HEK293 (cell line): ENCODE measurements around the gene ORM2.

Experiments
- CTCF ChIA-PET: fragments of 350-600 bp; formaldehyde crosslinking; extraction: SDS; loops from one replicate; lab custom pipeline; 2021; ENCODE audit warnings: antibody characterized with exemption; lab: Yijun Ruan, JAX
- POLR2A ChIA-PET: fragments of 300-600 bp; formaldehyde crosslinking; extraction: SDS; loops from one replicate; lab custom pipeline; 2020; ENCODE audit warnings: antibody characterized with exemption, inconsistent platforms; lab: Yijun Ruan, JAX
- H3K27ac ChIP-seq: fragments of 200-500 bp; sonication (Bioruptor generic); 2 replicates; pipeline ENCODE4 v1.5.1; 2014; ENCODE audit warnings: low read depth, low read length, control low read depth, inconsistent platforms; ENCODE audit errors: extremely low read depth
- H3K36me3 ChIP-seq, 2 experiments: fragments of 200-500 bp in 1 of 2; sonication (Bioruptor generic) in 1 of 2; 1 replicate in 1 of 2; 2 replicates in 1 of 2; pipeline ENCODE4 v1.5.1; 2014 to 2017; ENCODE audit warnings: inconsistent platforms in 2 of 2, low read length in 2 of 2; ENCODE audit not compliant: control insufficient read depth in 2 of 2, insufficient read depth in 1 of 2
- H3K4me1 ChIP-seq: fragments of 200-500 bp; sonication (Bioruptor generic); 2 replicates; pipeline ENCODE4 v1.5.1; 2014; ENCODE audit warnings: mild to moderate bottlenecking, low read length, inconsistent platforms; ENCODE audit not compliant: control insufficient read depth, insufficient read depth
- H3K4me3 ChIP-seq: 2 replicates; pipeline ENCODE4 v1.5.1; 2011; ENCODE audit warnings: low read depth, mild to moderate bottlenecking, control low read depth, low read length, moderate library complexity
- H3K9me3 ChIP-seq: fragments of 200-500 bp; sonication (Bioruptor generic); 2 replicates; pipeline ENCODE4 v1.5.1; 2014; ENCODE audit warnings: low read depth, low read length, inconsistent platforms; ENCODE audit not compliant: control insufficient read depth, insufficient read depth
- GLIS1 ChIP-seq: fragments of 450-650 bp; formaldehyde crosslinking; IDR thresholded peaks from 2 replicates; pipeline ENCODE4 v1.5.1; 2016; ENCODE audit warnings: missing biosample characterization, missing genetic modification characterization
- HOXD13 ChIP-seq: sonication (generic); formaldehyde crosslinking; IDR thresholded peaks from 2 replicates; pipeline ENCODE4 v1.8.0; 2022; ENCODE audit warnings: missing genetic modification reagents, borderline replicate concordance
- MZF1 ChIP-seq: fragments of 450-650 bp; formaldehyde crosslinking; IDR thresholded peaks from 2 replicates; pipeline ENCODE4 v1.5.1; 2017; ENCODE audit warnings: missing biosample characterization, missing genetic modification characterization, borderline replicate concordance
- ZBTB1 ChIP-seq: fragments of 450-650 bp; formaldehyde crosslinking; IDR thresholded peaks from 2 replicates; pipeline ENCODE4 v1.5.1; 2016; ENCODE audit warnings: missing biosample characterization, missing genetic modification characterization
- ZBTB26 ChIP-seq: fragments of 450-650 bp; formaldehyde crosslinking; optimal IDR thresholded peaks from 2 replicates; pipeline ENCODE3; 2016; ENCODE audit warnings: missing biosample characterization, mild to moderate bottlenecking, missing genetic modification characterization
- ZEB2 ChIP-seq: fragments of 450-650 bp; formaldehyde crosslinking; IDR thresholded peaks from 2 replicates; pipeline ENCODE4 v1.5.1; 2016; ENCODE audit warnings: missing biosample characterization, missing genetic modification characterization
- ZNF132 ChIP-seq: fragments of 450-650 bp; formaldehyde crosslinking; IDR thresholded peaks from 2 replicates; pipeline ENCODE4 v1.5.1; 2017; ENCODE audit warnings: missing biosample characterization, missing genetic modification characterization, borderline replicate concordance
- ZNF148 ChIP-seq: fragments of 450-650 bp; formaldehyde crosslinking; IDR thresholded peaks from 2 replicates; pipeline ENCODE4 v1.5.0; 2017; ENCODE audit warnings: missing biosample characterization, missing genetic modification characterization, borderline replicate concordance
- ZNF155 ChIP-seq: fragments of 450-650 bp; formaldehyde crosslinking; IDR thresholded peaks from 2 replicates; pipeline ENCODE4 v1.5.1; 2016; ENCODE audit warnings: missing biosample characterization, missing genetic modification characterization
- ZNF174 ChIP-seq: fragments of 450-650 bp; formaldehyde crosslinking; IDR thresholded peaks from 2 replicates; pipeline ENCODE4 v1.5.0; 2017; ENCODE audit warnings: missing biosample characterization, mild to moderate bottlenecking, missing genetic modification characterization
- ZNF175 ChIP-seq: fragments of 450-650 bp; formaldehyde crosslinking; IDR thresholded peaks from 2 replicates; pipeline ENCODE4 v1.5.1; 2016; ENCODE audit warnings: missing biosample characterization, missing genetic modification characterization
- ZNF335 ChIP-seq: fragments of 450-650 bp; formaldehyde crosslinking; conservative IDR thresholded peaks from 2 replicates; pipeline ENCODE4 v1.5.1; 2016; ENCODE audit warnings: missing biosample characterization, missing genetic modification characterization
- ZNF350 ChIP-seq: fragments of 450-650 bp; formaldehyde crosslinking; IDR thresholded peaks from 2 replicates; pipeline ENCODE4 v1.5.0; 2017; ENCODE audit warnings: missing biosample characterization, mild to moderate bottlenecking, missing genetic modification characterization
- ZNF366 ChIP-seq: fragments of 450-650 bp; formaldehyde crosslinking; conservative IDR thresholded peaks from 2 replicates; pipeline ENCODE4 v1.5.1; 2016; ENCODE audit warnings: missing biosample characterization, missing genetic modification characterization
- ZNF501 ChIP-seq: fragments of 450-650 bp; formaldehyde crosslinking; IDR thresholded peaks from 2 replicates; pipeline ENCODE4 v1.5.1; 2016; ENCODE audit warnings: missing biosample characterization, missing genetic modification characterization
- ZNF510 ChIP-seq: fragments of 450-650 bp; formaldehyde crosslinking; IDR thresholded peaks from 2 replicates; pipeline ENCODE4 v1.5.1; 2018; ENCODE audit warnings: mild to moderate bottlenecking, missing genetic modification characterization, missing biosample characterization; ENCODE audit not compliant: insufficient replicate concordance
- ZNF544 ChIP-seq: fragments of 450-650 bp; formaldehyde crosslinking; IDR thresholded peaks from 2 replicates; pipeline ENCODE4 v1.5.0; 2017; ENCODE audit warnings: missing biosample characterization, missing genetic modification characterization
- ZNF555 ChIP-seq: fragments of 450-650 bp; formaldehyde crosslinking; conservative IDR thresholded peaks from 2 replicates; pipeline ENCODE4 v1.5.1; 2017; ENCODE audit warnings: missing biosample characterization, mild to moderate bottlenecking, missing genetic modification characterization, inconsistent platforms
- ZNF692 ChIP-seq: fragments of 450-650 bp; formaldehyde crosslinking; IDR thresholded peaks from 2 replicates; pipeline ENCODE4 v1.5.1; 2016; ENCODE audit warnings: missing biosample characterization, missing genetic modification characterization
- ZNF701 ChIP-seq: fragments of 450-650 bp; formaldehyde crosslinking; IDR thresholded peaks from 2 replicates; pipeline ENCODE4 v1.5.1; 2016; ENCODE audit warnings: missing biosample characterization, missing genetic modification characterization
- ZSCAN30 ChIP-seq: fragments of 450-650 bp; IDR thresholded peaks from 2 replicates; pipeline ENCODE4 v1.5.1; 2018; ENCODE audit warnings: missing biosample characterization, mild to moderate bottlenecking, missing genetic modification characterization, moderate library complexity
- TF ChIP-seq, protein P1 (sequence below): fragments of 450-650 bp; formaldehyde crosslinking; IDR thresholded peaks from 2 replicates; pipeline ENCODE4 v1.5.1; 2017; ENCODE audit warnings: missing biosample characterization, missing genetic modification characterization

Gene ORM2

DNA sequence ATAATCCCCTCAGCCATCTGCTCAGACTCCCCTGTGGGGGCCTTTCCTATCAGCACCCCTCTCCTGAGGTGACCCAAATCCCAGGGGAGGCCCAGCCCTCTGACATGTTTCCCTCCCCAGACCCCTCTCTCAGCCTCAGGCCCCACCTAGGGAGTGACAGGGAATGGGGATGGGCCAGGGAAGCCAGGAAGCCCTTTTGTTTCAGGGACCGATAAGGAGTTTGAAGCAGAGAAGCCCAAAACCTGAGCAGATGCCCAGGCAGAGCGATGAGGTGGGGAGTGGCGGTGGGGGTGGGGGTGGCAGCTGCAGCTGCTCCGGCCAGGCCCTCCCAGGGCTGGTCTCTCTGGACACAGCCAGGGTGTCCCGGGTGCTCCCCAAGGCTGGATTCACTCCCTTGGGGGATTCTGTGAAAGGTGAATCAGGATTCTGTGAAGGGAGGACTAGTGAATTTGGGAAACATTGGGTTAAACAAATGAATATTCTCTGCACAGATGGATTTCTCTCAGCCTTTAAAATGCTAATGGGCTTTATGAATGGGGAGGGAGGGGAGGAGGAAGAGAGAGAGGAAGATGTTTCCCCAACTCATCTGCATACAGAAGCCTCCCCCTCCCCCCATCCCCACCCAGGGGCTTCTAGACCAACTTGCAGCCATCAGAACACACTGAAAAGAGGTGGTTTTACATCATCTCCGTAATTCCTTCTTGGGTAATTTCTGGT, 40.7 kb downstream of the ORM2 start:
- CTCF ChIA-PET, result interaction anchor here (0.6 to 0.9 kb wide), 2 partner anchors 9 to 12 kb away, joined by 3 read pairs; no protein-coding TSS in a partner anchor
- H3K4me1 ChIP-seq, result no peaks in the 10 kb centered on the region

GRCh38 chr9:114370968-114371320, 41.3 kb downstream of the ORM2 start:
- POLR2A ChIA-PET, result no interaction called here
- TF ChIP-seq ZNF501 (tag by site-specific recombination), result no peak
- TF ChIP-seq ZBTB26, result no peak
- no peak for TF ChIP-seq ZNF510
- TF ChIP-seq ZNF692 (tag by site-specific recombination), result no peak
- no peak for TF ChIP-seq GLIS1
- no peak for TF ChIP-seq ZNF148 (tag by site-specific recombination)
- no peak for TF ChIP-seq MZF1 (tag by site-specific recombination)
- no peak for TF ChIP-seq ZNF174 (tag by site-specific recombination)
- TF ChIP-seq, protein P1, sequence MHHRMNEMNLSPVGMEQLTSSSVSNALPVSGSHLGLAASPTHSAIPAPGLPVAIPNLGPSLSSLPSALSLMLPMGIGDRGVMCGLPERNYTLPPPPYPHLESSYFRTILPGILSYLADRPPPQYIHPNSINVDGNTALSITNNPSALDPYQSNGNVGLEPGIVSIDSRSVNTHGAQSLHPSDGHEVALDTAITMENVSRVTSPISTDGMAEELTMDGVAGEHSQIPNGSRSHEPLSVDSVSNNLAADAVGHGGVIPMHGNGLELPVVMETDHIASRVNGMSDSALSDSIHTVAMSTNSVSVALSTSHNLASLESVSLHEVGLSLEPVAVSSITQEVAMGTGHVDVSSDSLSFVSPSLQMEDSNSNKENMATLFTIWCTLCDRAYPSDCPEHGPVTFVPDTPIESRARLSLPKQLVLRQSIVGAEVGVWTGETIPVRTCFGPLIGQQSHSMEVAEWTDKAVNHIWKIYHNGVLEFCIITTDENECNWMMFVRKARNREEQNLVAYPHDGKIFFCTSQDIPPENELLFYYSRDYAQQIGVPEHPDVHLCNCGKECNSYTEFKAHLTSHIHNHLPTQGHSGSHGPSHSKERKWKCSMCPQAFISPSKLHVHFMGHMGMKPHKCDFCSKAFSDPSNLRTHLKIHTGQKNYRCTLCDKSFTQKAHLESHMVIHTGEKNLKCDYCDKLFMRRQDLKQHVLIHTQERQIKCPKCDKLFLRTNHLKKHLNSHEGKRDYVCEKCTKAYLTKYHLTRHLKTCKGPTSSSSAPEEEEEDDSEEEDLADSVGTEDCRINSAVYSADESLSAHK, result no peak
- TF ChIP-seq ZEB2, result no peak
- TF ChIP-seq ZSCAN30 (tag by site-specific recombination), result no peak
- TF ChIP-seq ZNF335 (tag by site-specific recombination), result no peak
- no peak overlapping the region for H3K4me3 ChIP-seq
- H3K27ac ChIP-seq, result no peak overlapping the region
- CTCF ChIA-PET, result interaction anchor here (0.6 to 0.9 kb wide), 2 partner anchors 9 to 11 kb away, joined by 3 read pairs; no protein-coding TSS in a partner anchor
- no peaks in the 10 kb centered on the region for H3K36me3 ChIP-seq
- H3K9me3 ChIP-seq, result no peaks in the 10 kb centered on the region
- no peaks in the 10 kb centered on the region for H3K4me1 ChIP-seq

More for the DNA sequence above, 40.7 kb downstream of the ORM2 start:
- TF ChIP-seq ZNF544 (tag by site-specific recombination) (no peak), ZNF555 (no peak), ZBTB1 (tag by site-specific recombination) (no peak), ZNF350 (no peak), HOXD13 (CRISPR knock-in tag) (no peak), ZNF155 (tag by site-specific recombination) (no peak), ZNF701 (tag by site-specific recombination) (no peak), ZNF366 (tag by site-specific recombination) (no peak), ZNF132 (tag by site-specific recombination) (no peak), ZNF175 (tag by site-specific recombination) (no peak)
- Histone ChIP-seq H3K4me3 (no peak overlapping the region), H3K36me3 (no peaks in the 10 kb centered on the region), H3K27ac (no peak overlapping the region), H3K9me3 (no peaks in the 10 kb centered on the region)
- POLR2A ChIA-PET, result no interaction called here
